A549 (cell line): Measurements from ENCODE around the gene RNF152. TPM values are rescaled to one million over a fixed set of nuclear protein-coding genes. Genes with fewer than 3 reads are reported as not detected.

Source experiments
- ATAC-seq, 2 experiments: fragments of 200-7000 bp in 1 of 2; fragments of >200 bp in 1 of 2; cut with Nextera tagmentation in 1 of 2; cut with Tn5 transposase in 1 of 2; 3 replicates each; pipeline versions ENCODE4 v1.8.0 to v1.9.1; 2018 to 2020; ENCODE audit warnings: mild to moderate bottlenecking in 1 of 2, moderate library complexity in 1 of 2
- CTCF ChIA-PET: fragments of 300-600 bp; sonication (Branson Sonifier 250); formaldehyde crosslinking; extraction: SDS; loops from one replicate; lab custom pipeline; 2021; ENCODE audit warnings: antibody characterized with exemption, inconsistent platforms; lab: Yijun Ruan, JAX
- POLR2A ChIA-PET: fragments of 350-600 bp; formaldehyde crosslinking; extraction: SDS; loops from one replicate; lab custom pipeline; 2021; ENCODE audit warnings: antibody characterized with exemption, inconsistent platforms; lab: Yijun Ruan, JAX
- DNase-seq, 2 experiments: peaks; one replicate each; pipeline versions ENCODE4 v3.0.0 to v3.0.0-alpha.2; 2011 to 2016; ENCODE audit warnings: low read depth in 1 of 2, low spot score in 1 of 2
- FAIRE-seq: peaks from 2 replicates; lab custom pipeline; 2011; peaks lifted over from hg19 to GRCh38; lab: Jason Lieb, UNC
- H3K27ac ChIP-seq, 2 experiments: fragments of >200 bp; sonication (Bioruptor Twin); formaldehyde crosslinking; 3 replicates each; pipeline ENCODE4 v1.5.1; 2016 to 2017
- H3K4me1 ChIP-seq: fragments of >200 bp; sonication (Bioruptor Twin); formaldehyde crosslinking; 3 replicates; pipeline ENCODE4 v1.6.1; 2016
- H3K4me2 ChIP-seq: fragments of >200 bp; sonication (Bioruptor Twin); formaldehyde crosslinking; 3 replicates; pipeline ENCODE4 v1.6.1; 2016
- H3K4me3 ChIP-seq: fragments of >200 bp; sonication (Bioruptor Twin); formaldehyde crosslinking; 3 replicates; pipeline ENCODE4 v1.5.1; 2016
- H3K9me3 ChIP-seq: fragments of >200 bp; sonication (Bioruptor Twin); formaldehyde crosslinking; 3 replicates; pipeline ENCODE4 v1.6.1; 2016
- CEBPB ChIP-seq, 2 experiments: fragments of >200 bp in 1 of 2; sonication (Bioruptor Twin) in 1 of 2; formaldehyde crosslinking in 1 of 2; IDR thresholded peaks; 2 replicates each; pipeline ENCODE4 v1.6.1; 2012 to 2016
- CTCF ChIP-seq: fragments of >200 bp; sonication (Bioruptor Twin); formaldehyde crosslinking; IDR thresholded peaks from 3 replicates; pipeline ENCODE4 v1.5.1; 2016
- E2F6 ChIP-seq: IDR thresholded peaks from 2 replicates; pipeline ENCODE4 v1.6.1; 2012; ENCODE audit warnings: low read depth, borderline replicate concordance
- EHF ChIP-seq: fragments of 250-450 bp; sonication (Bioruptor Pico); IDR thresholded peaks from 2 replicates; pipeline ENCODE4 v1.5.0; 2020; ENCODE audit warnings: mild to moderate bottlenecking
- ESRRA ChIP-seq: fragments of 150-350 bp; IDR thresholded peaks from 2 replicates; pipeline ENCODE4 v1.6.1; 2014; ENCODE audit warnings: mild to moderate bottlenecking, low read length, borderline replicate concordance
- FOSL2 ChIP-seq, 2 experiments: fragments of 450-650 bp in 1 of 2; fragments of >200 bp in 1 of 2; sonication (Bioruptor Twin) in 1 of 2; formaldehyde crosslinking; IDR thresholded peaks; 2 replicates each; pipeline versions ENCODE4 v1.5.0 to v1.6.1; 2016 to 2020; ENCODE audit warnings: mild to moderate bottlenecking in 1 of 2, moderate library complexity in 1 of 2
- GATA3 ChIP-seq: IDR thresholded peaks from 2 replicates; pipeline ENCODE4 v1.6.1; 2012; ENCODE audit warnings: borderline replicate concordance
- HOXB5 ChIP-seq: fragments of 250-450 bp; sonication (Bioruptor Pico); IDR thresholded peaks from 2 replicates; pipeline ENCODE4 v1.5.0; 2020; ENCODE audit warnings: mild to moderate bottlenecking, moderate library complexity
- KDM1A ChIP-seq: fragments of 200-600 bp; sonication (generic); IDR thresholded peaks from 2 replicates; pipeline ENCODE4 v1.6.1; 2016; ENCODE audit warnings: low read depth, mild to moderate bottlenecking
- KDM5A ChIP-seq: fragments of 200-600 bp; sonication (generic); IDR thresholded peaks from 2 replicates; pipeline ENCODE4 v1.6.1; 2016; ENCODE audit warnings: antibody characterized with exemption, mild to moderate bottlenecking
- MAFK ChIP-seq: fragments of 450-650 bp; IDR thresholded peaks from 2 replicates; pipeline ENCODE4 v1.6.1; 2014; ENCODE audit not compliant: partially characterized antibody
- MAX ChIP-seq: IDR thresholded peaks from 2 replicates; pipeline ENCODE4 v1.6.1; 2012
- NFE2L2 ChIP-seq: fragments of 150-350 bp; conservative IDR thresholded peaks from 2 replicates; pipeline ENCODE4 v1.6.1; 2014; ENCODE audit warnings: low read length
- POLR2A ChIP-seq: IDR thresholded peaks from 2 replicates; pipeline ENCODE4 v1.6.1; 2012; ENCODE audit warnings: mild to moderate bottlenecking, low read length
- REST ChIP-seq: fragments of 200-600 bp; sonication (generic); IDR thresholded peaks from 2 replicates; pipeline ENCODE4 v1.6.1; 2016; ENCODE audit warnings: antibody characterized with exemption, mild to moderate bottlenecking, moderate library complexity
- SREBF2 ChIP-seq: fragments of 450-650 bp; IDR thresholded peaks from 2 replicates; pipeline ENCODE4 v1.6.1; 2014; ENCODE audit warnings: mild to moderate bottlenecking, moderate library complexity
- ZC3H11A ChIP-seq: fragments of 450-650 bp; IDR thresholded peaks from 2 replicates; pipeline ENCODE4 v1.6.1; 2014; ENCODE audit warnings: antibody characterized with exemption, mild to moderate bottlenecking
- WGBS: methylation state at CpG from one replicate; pipeline ENCODE4 v1.1.6; 2017; ENCODE audit errors: missing lambda C conversion rate; 5-methylcytosine and 5-hydroxymethylcytosine counted together
- polyA plus RNA-seq, 4 experiments: library from polyadenylated mRNA; depleted of rRNA in 3 of 4; stranded (reverse); fragments of >200 nt; fragmentation: RNase III in 1 of 4; extraction: RNeasy Plus Mini Kit Qiagen cat#74134 plus additional on column Dnase treatment in 1 of 4; gene quantifications; 2 replicates in 3 of 4; 3 replicates in 1 of 4; pipeline ENCODE4 v1.2.3, GENCODE V29; 2011 to 2017

The RNF152 gene
- polyA plus RNA-seq, 2 of the 4 experiments (the other 2 are of a cell fraction): 0.12 TPM; not detected in 1

- POLR2A ChIA-PET: no interaction called here
- no peak for FAIRE-seq
Observed at GRCh38 chr18:61929881-61930640, 37.3 kb upstream of the RNF152 start.

More at GRCh38 chr18:61929881-61930640, 37.3 kb upstream of the RNF152 start:
- Histone ChIP-seq H3K4me3 (no peak overlapping the region), H3K9me3 (no peaks in the 10 kb centered on the region), H3K4me1 (no peaks in the 10 kb centered on the region), H3K27ac (no peak overlapping the region), H3K4me2 (no peak overlapping the region)
- DNase-seq (no peak), ATAC-seq (no peak)
- TF ChIP-seq MAX (no peak), CTCF (no peak), KDM1A (no peak), KDM5A (no peak), E2F6 (no peak), ZC3H11A (no peak), SREBF2 (no peak), MAFK (no peak), REST (no peak), ESRRA (no peak), POLR2A (no peak), EHF (CRISPR knock-in tag) (no peak), FOSL2 (IDR thresholded peaks at IDR 0.05) (no peak), FOSL2 (CRISPR knock-in tag; IDR thresholded peaks at IDR 0.05) (no peak), GATA3 (no peak), HOXB5 (CRISPR knock-in tag) (no peak), CEBPB (IDR thresholded peaks at IDR 0.05) (no peak), NFE2L2 (no peak)
- CTCF ChIA-PET: interaction anchor here (1.2 kb wide), 1 partner anchor 9 kb away, joined by 3 read pairs; no protein-coding TSS in a partner anchor
- 31% methylated on average over 3 of the region's 3 CpGs for WGBS
